Stimulated activated CD8-positive, alpha-beta memory T cell treated with anti-CD3 and anti-CD28 coated beads, Interleukin-15, amount 100 ng/mL, for 24 hours (primary cell): Measurements from ENCODE around the gene ARSI.

Experiments used
- DNase-seq: peaks from one replicate; pipeline ENCODE4 v3.0.0-alpha.2; 2020; ENCODE audit warnings: low read depth

The ARSI gene

GRCh38 chr5:150326707-150327106 is 24.0 kb upstream of the ARSI start:
- DNase-seq = no peak

GRCh38 chr5:150325426-150325825 is 22.7 kb upstream of the ARSI start:
- DNase-seq = no peak

- no peak for DNase-seq
Observed at GRCh38 chr5:150323819-150324218, 21.1 kb upstream of the ARSI start.

- no peak for DNase-seq
Observed at GRCh38 chr5:150323092-150323491, 20.4 kb upstream of the ARSI start.

GRCh38 chr5:150322202-150322601 is 19.5 kb upstream of the ARSI start:
- no peak for DNase-seq

- no peak for DNase-seq
Observed at GRCh38 chr5:150321784-150322183, 19.1 kb upstream of the ARSI start.

GRCh38 chr5:150321211-150321610 is 18.5 kb upstream of the ARSI start:
- no peak for DNase-seq

- DNase-seq = no peak
Observed at GRCh38 chr5:150320044-150320613, 17.4 kb upstream of the ARSI start.

GRCh38 chr5:150319484-150319790 is 16.7 kb upstream of the ARSI start:
- no peak for DNase-seq

GRCh38 chr5:150318613-150319483 is 16.1 kb upstream of the ARSI start:
- no peak for DNase-seq

- DNase-seq = no peak
Observed at GRCh38 chr5:150317048-150318003, 14.6 kb upstream of the ARSI start.

- no peak for DNase-seq
Observed at GRCh38 chr5:150316320-150316719, 13.6 kb upstream of the ARSI start.

- DNase-seq = no peak
Observed at GRCh38 chr5:150315245-150315644, 12.5 kb upstream of the ARSI start.

GRCh38 chr5:150313921-150314716 is 11.4 kb upstream of the ARSI start:
- DNase-seq = no peak

GRCh38 chr5:150313501-150313900 is 10.8 kb upstream of the ARSI start:
- no peak for DNase-seq

GRCh38 chr5:150312518-150312917 is 9.8 kb upstream of the ARSI start:
- DNase-seq = no peak

- no peak for DNase-seq
Observed at GRCh38 chr5:150311015-150311692, 8.4 kb upstream of the ARSI start.

- no peak for DNase-seq
Observed at GRCh38 chr5:150310246-150310645, 7.5 kb upstream of the ARSI start.

GRCh38 chr5:150309886-150310239 is 7.2 kb upstream of the ARSI start:
- no peak for DNase-seq

- DNase-seq = no peak
Observed at GRCh38 chr5:150309101-150309885, 6.6 kb upstream of the ARSI start.
